ENCODE measurements around the gene APEH. TPM values are rescaled to one million over a fixed set of nuclear protein-coding genes. Genes with fewer than 3 reads are reported as not detected.
"Not testable (repeated sequence)": the region's sequence is repeated elsewhere in the genome, so short reads cannot be mapped to it uniquely, and the experiment has no call there.

The APEH gene
- total and polyA plus RNA-seq, 2 of the 13 experiments (the other 11 are each of a cell fraction or from before 2014, with no cell fraction given): 116 to 130 TPM

DNA sequence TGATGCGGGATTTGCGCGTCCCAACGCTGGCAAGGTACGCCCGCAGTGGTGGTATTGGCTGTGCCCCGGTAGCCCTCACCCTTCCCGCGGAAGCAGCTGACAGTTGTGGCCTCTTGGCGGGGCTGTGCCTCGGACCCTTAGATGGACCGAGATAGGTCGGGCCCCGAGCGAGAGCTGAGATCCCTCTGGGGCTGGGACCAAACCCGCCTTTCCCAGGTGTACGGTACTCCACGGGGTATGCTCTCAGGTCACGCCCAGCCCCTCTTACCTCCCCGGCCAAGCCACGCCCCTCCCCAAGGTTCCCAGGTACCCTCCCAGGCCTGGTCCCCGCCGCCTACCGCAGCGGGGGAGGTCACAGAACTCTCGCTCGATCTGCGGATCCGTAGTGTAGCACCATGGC, 12.2 kb downstream of the APEH start:
- ATAC-seq; H3K9me3 ChIP-seq (ENCODE audit: low read length); POLR2A ChIA-PET; H3K4me3 ChIP-seq (replicated peaks in 1 of 3; ENCODE audit: insufficient read depth in 1 of 3, low read depth in 2 of 3, low read length in 3 of 3); intact Hi-C loops (cut with micrococcal nuclease; ENCODE audit: unreplicated experiment); H3K27ac ChIP-seq (ENCODE audit: extremely low read length, insufficient read depth, low read length); in situ Hi-C loops (cut with HindIII; ENCODE audit: extremely low pct_ligation_motif_present, low pct_unique_long_range_greater_than_20kb); DNase-seq (ENCODE audit: low spot score); H3K27me3 ChIP-seq (ENCODE audit: control insufficient read depth in 1 of 2, insufficient read depth in 2 of 2, low read length in 2 of 2); H3K9ac ChIP-seq (ENCODE audit: insufficient read depth, low read depth, low read length); CTCF ChIA-PET (ENCODE audit: low intra/inter-chr PET ratio, low total read pairs); H2AFZ ChIP-seq (ENCODE audit: low read length); FAIRE-seq; BruUV-seq (replicated peaks); H3K4me2 ChIP-seq (ENCODE audit: low read depth, low read length): not testable (repeated sequence)
- Histone ChIP-seq H4K20me1 (ENCODE audit: insufficient read depth, low read length) (peaks cover 12% of the 10 kb centered on the region; the same call in 1 of the 2 replicates), H3K79me2 (ENCODE audit: insufficient read depth, low read length) (peaks cover 32% of the 10 kb centered on the region), H3K4me1 (ENCODE audit: insufficient read depth, low read length) (peaks cover 49% of the 10 kb centered on the region), H3K36me3 (replicated peaks in 1 of 2; ENCODE audit: control insufficient read depth in 1 of 2, insufficient read depth in 2 of 2, low read length in 2 of 2) (peaks cover 15 to 27% of the 10 kb centered on the region in 2 experiments)
- peak; percentile 43 for TF ChIP-seq AGO1 (IDR thresholded peaks at IDR 0.05; ENCODE audit: low read depth, low read length, poor library complexity, severe bottlenecking)
- 94% methylated on average over 19 of the region's 29 CpGs for WGBS (ENCODE audit: low lambda C conversion rate)

DNA sequence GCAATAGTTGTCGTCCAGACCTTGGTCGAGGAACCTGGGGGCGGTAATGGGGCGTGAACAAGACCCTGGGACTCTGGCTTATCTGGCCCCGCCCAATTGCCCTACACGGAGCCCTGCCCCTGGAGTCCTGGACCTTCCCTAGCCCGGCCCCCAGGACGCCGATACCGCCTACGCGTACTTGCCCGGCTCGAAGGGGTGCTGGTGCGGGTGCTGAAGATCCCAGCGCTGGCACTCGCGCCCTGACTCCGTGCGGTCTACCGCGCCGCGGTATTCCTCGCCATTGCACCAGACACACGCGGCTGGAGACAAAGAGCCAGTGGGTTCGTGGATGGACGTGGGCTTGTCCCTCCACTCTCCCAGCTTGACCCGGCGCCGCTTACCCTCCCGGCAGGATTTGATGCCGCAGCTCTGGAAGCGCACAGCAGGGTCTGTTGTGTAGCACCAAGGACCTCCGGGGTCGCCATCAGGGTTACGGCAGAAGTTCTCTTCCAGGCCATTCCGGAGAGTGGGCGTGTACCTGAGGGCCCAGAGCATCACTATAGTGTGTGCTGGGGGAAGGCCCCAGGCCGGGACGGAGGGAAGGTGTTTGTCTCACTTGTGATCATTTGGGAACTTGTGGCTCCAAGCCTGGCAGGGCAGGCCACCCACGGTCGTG, 12.7 kb downstream of the APEH start:
- TF ChIP-seq NFAT5 (CRISPR knock-in tag; IDR thresholded peaks at IDR 0.05) (0 out of 2 replicates have a peak, but pooled peaks have one; percentile 17), POLR2G (IDR thresholded peaks at IDR 0.05; ENCODE audit: low read depth, low read length) (0 out of 2 replicates have a peak, but pooled peaks have one; percentile 18), RBFOX2 (IDR thresholded peaks at IDR 0.05; ENCODE audit: low read depth, low read length) (peak; percentile 63), POLR2A (IDR thresholded peaks at IDR 0.05; ENCODE audit: insufficient read depth in 1 of 2, low read depth in 2 of 2, low read length in 2 of 2) (0 out of 4 replicates have a peak, but pooled peaks of 1 of the 2 experiments have one; percentile 16), AGO1 (IDR thresholded peaks at IDR 0.05; ENCODE audit: low read depth, low read length, poor library complexity, severe bottlenecking) (peak; percentile 86)
- TF ChIP-seq, protein P1, sequence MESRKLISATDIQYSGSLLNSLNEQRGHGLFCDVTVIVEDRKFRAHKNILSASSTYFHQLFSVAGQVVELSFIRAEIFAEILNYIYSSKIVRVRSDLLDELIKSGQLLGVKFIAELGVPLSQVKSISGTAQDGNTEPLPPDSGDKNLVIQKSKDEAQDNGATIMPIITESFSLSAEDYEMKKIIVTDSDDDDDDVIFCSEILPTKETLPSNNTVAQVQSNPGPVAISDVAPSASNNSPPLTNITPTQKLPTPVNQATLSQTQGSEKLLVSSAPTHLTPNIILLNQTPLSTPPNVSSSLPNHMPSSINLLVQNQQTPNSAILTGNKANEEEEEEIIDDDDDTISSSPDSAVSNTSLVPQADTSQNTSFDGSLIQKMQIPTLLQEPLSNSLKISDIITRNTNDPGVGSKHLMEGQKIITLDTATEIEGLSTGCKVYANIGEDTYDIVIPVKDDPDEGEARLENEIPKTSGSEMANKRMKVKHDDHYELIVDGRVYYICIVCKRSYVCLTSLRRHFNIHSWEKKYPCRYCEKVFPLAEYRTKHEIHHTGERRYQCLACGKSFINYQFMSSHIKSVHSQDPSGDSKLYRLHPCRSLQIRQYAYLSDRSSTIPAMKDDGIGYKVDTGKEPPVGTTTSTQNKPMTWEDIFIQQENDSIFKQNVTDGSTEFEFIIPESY (CRISPR knock-in tag; IDR thresholded peaks at IDR 0.05): peak; percentile 57; the same call in 1 of the 2 replicates
- Histone ChIP-seq H4K20me1 (ENCODE audit: insufficient read depth, low read length) (peaks cover 12% of the 10 kb centered on the region; the same call in 1 of the 2 replicates), H3K36me3 (replicated peaks in 1 of 2; ENCODE audit: control insufficient read depth in 1 of 2, insufficient read depth in 2 of 2, low read length in 2 of 2) (peaks cover 13 to 24% of the 10 kb centered on the region in 2 experiments), H3K4me3 (replicated peaks in 1 of 3; ENCODE audit: insufficient read depth in 1 of 3, low read depth in 2 of 3, low read length in 3 of 3) (peak overlapping the region in 1 of 3 experiments; percentile 89; a peak in 1 of 6 replicates), H3K4me1 (ENCODE audit: insufficient read depth, low read length) (peaks cover 53% of the 10 kb centered on the region), H3K4me2 (ENCODE audit: low read depth, low read length) (peak overlapping the region; percentile 96), H3K79me2 (ENCODE audit: insufficient read depth, low read length) (peaks cover 34% of the 10 kb centered on the region)
- FAIRE-seq; H3K27me3 ChIP-seq (ENCODE audit: control insufficient read depth in 1 of 2, insufficient read depth in 2 of 2, low read length in 2 of 2); BruUV-seq (replicated peaks); intact Hi-C loops (cut with micrococcal nuclease; ENCODE audit: unreplicated experiment); CTCF ChIA-PET (ENCODE audit: low intra/inter-chr PET ratio, low total read pairs); H3K9ac ChIP-seq (ENCODE audit: insufficient read depth, low read depth, low read length); H3K27ac ChIP-seq (ENCODE audit: extremely low read length, insufficient read depth, low read length); H2AFZ ChIP-seq (ENCODE audit: low read length); ATAC-seq; DNase-seq (ENCODE audit: low spot score); in situ Hi-C loops (cut with HindIII; ENCODE audit: extremely low pct_ligation_motif_present, low pct_unique_long_range_greater_than_20kb); POLR2A ChIA-PET; H3K9me3 ChIP-seq (ENCODE audit: low read length): not testable (repeated sequence)
- WGBS (ENCODE audit: low lambda C conversion rate): 97% methylated on average over 34 of the region's 44 CpGs
